Type B pancreatic cell (in vitro differentiated cells): ENCODE results near the gene TCF12. TPM values are rescaled to one million over a fixed set of nuclear protein-coding genes. Genes with fewer than 3 reads are reported as not detected.

ENCODE experiments used
- DNase-seq: peaks from one replicate; pipeline ENCODE4 v3.0.0; 2021; ENCODE audit warnings: mixed read lengths; ENCODE audit not compliant: unreplicated experiment; ENCODE audit errors: extremely low spot score
- H3K27ac Mint-ChIP-seq: 2 replicates; pipeline ENCODE4 v1.8.0; 2021; ENCODE audit warnings: mild to moderate bottlenecking, mixed read lengths
- H3K27me3 Mint-ChIP-seq: 2 replicates; pipeline ENCODE4 v1.8.0; 2021; ENCODE audit warnings: mixed read lengths
- H3K36me3 Mint-ChIP-seq: 2 replicates; pipeline ENCODE4 v1.8.0; 2021; ENCODE audit warnings: mixed read lengths
- H3K4me1 Mint-ChIP-seq: one replicate; pipeline ENCODE4 v1.8.0; 2021; ENCODE audit warnings: mixed read lengths; ENCODE audit not compliant: unreplicated experiment
- H3K4me3 Mint-ChIP-seq: 2 replicates; pipeline ENCODE4 v1.8.0; 2021; ENCODE audit warnings: mild to moderate bottlenecking, mixed read lengths
- H3K9me3 Mint-ChIP-seq: 2 replicates; pipeline ENCODE4 v1.8.0; 2021; ENCODE audit warnings: mixed read lengths
- total RNA-seq: library from RNA; stranded (reverse); gene quantifications from 2 replicates; pipeline ENCODE4 v1.2.1, GENCODE V29; 2021; ENCODE audit warnings: low replicate concordance
- TF ChIP-seq, protein P1 (sequence below): fragments of 200-600 bp; sonication (generic); conservative IDR thresholded peaks from 2 replicates; pipeline ENCODE4 v1.5.0; 2021; ENCODE audit warnings: antibody characterized with exemption, mild to moderate bottlenecking

The TCF12 gene
- total RNA-seq, 1 donor from 2014 or later = 153 TPM

DNA sequence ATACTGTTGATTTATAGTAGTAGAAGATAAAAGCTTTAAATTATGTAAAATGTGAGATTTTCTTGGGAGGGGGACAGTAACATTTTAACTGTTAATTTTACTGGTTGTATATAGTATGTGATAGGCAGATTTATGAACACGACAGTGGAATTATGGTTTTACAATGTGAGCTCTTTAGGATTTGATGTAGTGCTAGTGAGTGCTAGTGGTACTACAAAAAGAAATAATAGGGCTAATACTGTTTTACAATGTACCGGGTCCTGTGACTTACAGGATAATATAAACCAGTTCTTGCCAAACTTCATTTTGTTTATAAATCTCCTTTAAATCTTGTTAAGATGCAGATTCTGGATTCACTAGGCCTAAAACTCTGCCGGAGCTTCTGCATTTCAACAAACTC, 165.7 kb downstream of the TCF12 start:
- TF ChIP-seq, protein P1, sequence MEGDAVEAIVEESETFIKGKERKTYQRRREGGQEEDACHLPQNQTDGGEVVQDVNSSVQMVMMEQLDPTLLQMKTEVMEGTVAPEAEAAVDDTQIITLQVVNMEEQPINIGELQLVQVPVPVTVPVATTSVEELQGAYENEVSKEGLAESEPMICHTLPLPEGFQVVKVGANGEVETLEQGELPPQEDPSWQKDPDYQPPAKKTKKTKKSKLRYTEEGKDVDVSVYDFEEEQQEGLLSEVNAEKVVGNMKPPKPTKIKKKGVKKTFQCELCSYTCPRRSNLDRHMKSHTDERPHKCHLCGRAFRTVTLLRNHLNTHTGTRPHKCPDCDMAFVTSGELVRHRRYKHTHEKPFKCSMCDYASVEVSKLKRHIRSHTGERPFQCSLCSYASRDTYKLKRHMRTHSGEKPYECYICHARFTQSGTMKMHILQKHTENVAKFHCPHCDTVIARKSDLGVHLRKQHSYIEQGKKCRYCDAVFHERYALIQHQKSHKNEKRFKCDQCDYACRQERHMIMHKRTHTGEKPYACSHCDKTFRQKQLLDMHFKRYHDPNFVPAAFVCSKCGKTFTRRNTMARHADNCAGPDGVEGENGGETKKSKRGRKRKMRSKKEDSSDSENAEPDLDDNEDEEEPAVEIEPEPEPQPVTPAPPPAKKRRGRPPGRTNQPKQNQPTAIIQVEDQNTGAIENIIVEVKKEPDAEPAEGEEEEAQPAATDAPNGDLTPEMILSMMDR = no peak
- no peaks in the 10 kb centered on the region for H3K27me3 Mint-ChIP-seq
- no peak overlapping the region for H3K4me3 Mint-ChIP-seq
- H3K9me3 Mint-ChIP-seq = no peaks in the 10 kb centered on the region
- H3K4me1 Mint-ChIP-seq = peaks cover 21% of the 10 kb centered on the region
- H3K36me3 Mint-ChIP-seq = no peaks in the 10 kb centered on the region
- H3K27ac Mint-ChIP-seq = no peak overlapping the region
- DNase-seq = no peak

DNA sequence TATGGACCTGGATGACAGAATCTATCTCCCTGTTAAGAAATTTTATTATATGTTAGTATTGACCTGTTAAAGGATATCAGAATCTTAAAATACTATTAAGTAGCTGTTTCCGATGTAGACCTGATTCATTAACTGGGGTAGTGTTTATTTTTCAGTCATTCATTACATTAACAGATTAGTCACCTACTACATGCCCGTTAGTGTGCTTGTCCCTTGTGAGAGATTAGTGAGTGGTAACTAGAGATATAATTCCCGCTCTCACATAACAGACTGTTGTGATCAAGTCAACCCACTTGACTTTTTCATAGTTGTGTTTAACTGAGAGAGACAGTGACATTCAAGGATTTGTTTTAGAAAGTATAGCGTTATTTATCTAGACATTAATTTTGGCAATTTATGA, 166.8 kb downstream of the TCF12 start:
- Mint-ChIP-seq H3K36me3 (no peaks in the 10 kb centered on the region), H3K4me3 (no peak overlapping the region)
- DNase-seq = no peak

DNA sequence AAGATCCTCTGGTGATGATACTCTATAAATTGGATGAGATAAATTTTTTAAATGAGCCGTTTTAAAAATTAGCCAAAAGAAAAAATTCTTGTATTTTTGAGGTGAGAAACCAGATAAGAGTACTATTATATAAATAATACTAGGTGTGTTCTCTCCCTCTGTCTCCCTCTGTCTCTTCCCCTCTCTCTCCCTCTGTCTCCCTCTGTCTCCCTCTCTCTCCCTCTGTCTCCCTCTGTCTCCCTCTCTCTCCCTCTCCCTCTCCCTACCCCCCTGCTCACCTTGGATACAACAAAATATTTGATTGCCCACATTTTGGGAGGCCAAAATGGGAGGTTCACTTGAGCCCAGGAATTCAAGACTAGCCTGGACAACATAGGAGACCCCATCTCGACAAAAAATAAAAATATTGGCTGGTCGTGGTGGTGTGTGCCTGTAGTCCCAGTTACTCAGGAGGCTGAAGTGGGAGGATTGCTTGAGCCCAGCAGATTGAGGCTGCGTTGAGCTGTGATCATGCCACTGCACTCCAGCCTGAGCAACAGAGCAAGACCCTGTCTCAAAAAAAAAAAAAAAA, 168.5 kb downstream of the TCF12 start:
- Mint-ChIP-seq H3K9me3 (no peaks in the 10 kb centered on the region), H3K4me3 (no peak overlapping the region), H3K4me1 (peaks cover 27% of the 10 kb centered on the region), H3K27me3 (no peaks in the 10 kb centered on the region), H3K36me3 (peaks cover 4% of the 10 kb centered on the region), H3K27ac (no peak overlapping the region)
- TF ChIP-seq, protein P1 = no peak
- no peak for DNase-seq

More for the DNA sequence above, 166.8 kb downstream of the TCF12 start:
- Mint-ChIP-seq H3K27me3 (no peaks in the 10 kb centered on the region), H3K9me3 (no peaks in the 10 kb centered on the region), H3K27ac (no peak overlapping the region), H3K4me1 (peaks cover 27% of the 10 kb centered on the region)
- TF ChIP-seq, protein P1 = no peak

DNA sequence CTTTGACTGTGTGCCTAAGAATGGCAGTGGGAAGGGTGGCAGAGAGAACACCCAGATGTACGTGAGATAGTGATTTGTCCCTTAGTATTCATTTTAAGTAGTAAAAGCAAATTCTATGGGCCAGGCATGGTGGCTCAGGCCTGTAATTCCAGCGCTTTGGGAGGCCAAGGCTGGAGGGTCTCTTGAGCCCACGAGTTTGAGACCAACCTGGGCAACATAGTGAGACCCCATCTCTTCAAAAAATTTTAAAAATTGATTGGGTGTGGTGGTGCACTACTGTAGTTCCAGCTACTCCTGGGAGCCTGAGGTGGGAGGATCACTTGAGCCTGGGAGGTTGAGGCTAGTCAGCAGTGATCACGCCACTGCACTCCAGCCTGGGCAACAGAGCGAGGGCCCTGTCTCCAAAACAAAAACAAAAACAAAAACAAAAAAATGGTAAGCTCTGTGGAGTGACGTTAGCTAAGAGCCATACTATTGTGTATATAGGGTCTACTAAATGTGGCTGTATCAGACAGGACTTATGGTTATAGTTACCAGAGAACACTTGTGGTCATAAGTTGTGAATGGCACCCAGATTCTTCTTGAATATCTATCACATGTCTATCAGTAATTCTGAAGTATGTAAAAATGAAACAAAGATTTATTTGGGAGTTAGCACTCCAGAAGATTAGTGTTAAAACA, 171.5 kb downstream of the TCF12 start:
- Mint-ChIP-seq H3K9me3 (no peaks in the 10 kb centered on the region), H3K27me3 (no peaks in the 10 kb centered on the region), H3K4me3 (no peak overlapping the region), H3K4me1 (peaks cover 27% of the 10 kb centered on the region), H3K36me3 (peaks cover 6% of the 10 kb centered on the region), H3K27ac (peak overlapping the region; percentile 18)
- no peak for DNase-seq
- TF ChIP-seq, protein P1 = no peak

DNA sequence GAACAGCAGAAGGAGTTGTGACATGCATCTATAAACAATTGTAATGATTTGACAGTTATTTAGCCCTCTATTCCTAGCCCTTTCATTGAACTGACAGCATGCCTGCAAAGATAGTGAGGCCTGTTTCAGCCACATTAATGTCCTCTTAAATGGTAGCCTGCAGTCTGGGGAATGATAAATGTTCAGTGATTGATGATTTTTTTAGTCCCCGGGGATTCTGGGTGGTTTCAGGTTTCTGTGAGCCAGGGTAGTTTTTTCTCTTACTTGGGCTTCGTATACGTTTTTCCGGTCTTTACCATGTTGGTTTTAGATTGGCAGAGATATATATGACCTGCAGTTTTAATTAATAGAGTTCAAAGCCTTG, 172.0 kb downstream of the TCF12 start:
- no peak overlapping the region for H3K4me3 Mint-ChIP-seq
- peaks cover 6% of the 10 kb centered on the region for H3K36me3 Mint-ChIP-seq
- no peaks in the 10 kb centered on the region for H3K9me3 Mint-ChIP-seq
- peaks cover 24% of the 10 kb centered on the region for H3K4me1 Mint-ChIP-seq
- TF ChIP-seq, protein P1 = no peak
- no peaks in the 10 kb centered on the region for H3K27me3 Mint-ChIP-seq
- peak overlapping the region; percentile 18 for H3K27ac Mint-ChIP-seq
- DNase-seq = no peak
